SK-N-MC (cell line): ENCODE data around the gene BLM.

ENCODE experiments used
- EZH2 ChIP-seq: fragments of 200-600 bp; sonication (generic); IDR thresholded peaks from one replicate; pipeline ENCODE4 v1.6.1; 2017; ENCODE audit warnings: antibody characterized with exemption
- FOXP2 ChIP-seq: optimal IDR thresholded peaks from 2 replicates; pipeline ENCODE3; 2011; ENCODE audit warnings: mild to moderate bottlenecking, moderate library complexity; ENCODE audit not compliant: insufficient read depth; ENCODE audit errors: extremely low read length, control extremely low read depth
- POLR2AphosphoS5 ChIP-seq: IDR thresholded peaks from 2 replicates; pipeline ENCODE4 v1.6.1; 2012; ENCODE audit warnings: mild to moderate bottlenecking, low read depth, low read length, borderline replicate concordance

DNA sequence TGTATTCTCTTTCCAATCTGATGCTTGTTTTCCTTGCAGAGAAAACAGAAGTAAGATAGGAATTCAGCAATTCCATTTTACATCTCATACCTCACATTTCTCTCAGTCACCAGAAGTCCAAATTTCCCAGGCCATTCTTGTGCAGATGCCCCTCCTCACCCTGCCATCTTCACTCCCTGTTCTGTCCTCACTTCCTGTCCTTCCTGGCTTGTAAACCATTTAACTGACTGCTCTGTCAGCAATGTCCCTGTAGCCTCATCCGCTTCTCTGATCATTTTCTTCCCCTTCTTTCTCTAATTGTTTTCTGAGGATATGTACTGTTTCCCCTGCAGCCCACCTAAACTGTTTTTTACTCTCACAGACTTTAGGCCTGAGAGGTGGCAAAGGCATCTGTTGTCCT, 40.3 kb downstream of the BLM start:
- TF ChIP-seq POLR2AphosphoS5 (no peak), EZH2 (no peak), FOXP2 (no peak)
